Breast epithelium (tissue), 3 donors: ENCODE measurements around the gene CASK.

Experiments
- CTCF ChIP-seq, 3 donors: fragments of 450-650 bp; IDR thresholded peaks; one replicate each; pipeline ENCODE4 v1.5.1; 2016 to 2017; ENCODE audit warnings: antibody characterized with exemption in 3 of 3, mild to moderate bottlenecking in 3 of 3, moderate library complexity in 3 of 3
- POLR2A ChIP-seq: fragments of 450-650 bp; IDR thresholded peaks from one replicate; pipeline ENCODE4 v1.6.1; 2016; ENCODE audit warnings: antibody characterized with exemption, mild to moderate bottlenecking, moderate library complexity
- POLR2AphosphoS5 ChIP-seq, 3 donors: sonication (generic); formaldehyde crosslinking; IDR thresholded peaks; one replicate each; pipeline ENCODE4 v1.6.1; 2017; ENCODE audit warnings: antibody characterized with exemption in 3 of 3

- TF ChIP-seq CTCF (IDR thresholded peaks at IDR 0.05) (no peak), POLR2A (no peak), POLR2AphosphoS5 (IDR thresholded peaks at IDR 0.05) (no peak)
Observed at GRCh38 chrX:41705042-41705441, 218.3 kb downstream of the CASK start.
